ENCODE measurements around the gene OTUD7B. TPM values are rescaled to one million over a fixed set of nuclear protein-coding genes. Genes with fewer than 3 reads are reported as not detected.

The OTUD7B gene
- total and polyA plus RNA-seq, 9 of the 15 experiments (the other 6 are each of a cell fraction or from before 2014, with no cell fraction given) = 0.96 to 18.8 (median 7.4) TPM

- TF ChIP-seq REST (IDR thresholded peaks at IDR 0.05; ENCODE audit: borderline replicate concordance) (peak; percentile 49; the same call in 1 of the 2 replicates), REST (CRISPR knock-in tag; IDR thresholded peaks at IDR 0.05; ENCODE audit: low read depth) (no peak), NFIX (CRISPR knock-in tag; IDR thresholded peaks at IDR 0.05; ENCODE audit: low read depth) (no peak), E2F6 (IDR thresholded peaks at IDR 0.05; ENCODE audit: borderline replicate concordance in 1 of 2, extremely low read depth in 1 of 2, insufficient read depth in 1 of 2, insufficient read length in 1 of 2, low read depth in 1 of 2, low read length in 1 of 2, poor library complexity in 1 of 2, severe bottlenecking in 1 of 2) (no peak), XRCC5 (IDR thresholded peaks at IDR 0.05; ENCODE audit: low read depth, low read length) (no peak), MAX (CRISPR knock-in tag; IDR thresholded peaks at IDR 0.05) (no peak), ZNF274 (IDR thresholded peaks at IDR 0.05; ENCODE audit: borderline replicate concordance, low read depth, low read length) (no peak), CBX2 (IDR thresholded peaks at IDR 0.05; ENCODE audit: insufficient read depth, low read length, poor library complexity, severe bottlenecking) (no peak), POLR2G (IDR thresholded peaks at IDR 0.05; ENCODE audit: low read depth, low read length) (no peak), DEAF1 (CRISPR knock-in tag; IDR thresholded peaks at IDR 0.05) (0 out of 2 replicates have a peak, but pooled peaks have one; percentile 34), PML (IDR thresholded peaks at IDR 0.05; ENCODE audit: low read length) (no peak), CTCF (IDR thresholded peaks at IDR 0.05 in 2 of 3, conservative IDR thresholded peaks at IDR 0.05 in 1 of 3; ENCODE audit: insufficient read depth in 2 of 3, low read depth in 1 of 3, low read length in 3 of 3) (peak; percentile 46 to 70 (median 59)), GTF2E2 (tag; IDR thresholded peaks at IDR 0.05) (no peak), MYNN (IDR thresholded peaks at IDR 0.05) (no peak), MYNN (CRISPR knock-in tag; IDR thresholded peaks at IDR 0.05) (no peak), CBFA2T3 (IDR thresholded peaks at IDR 0.05) (no peak)
These were observed 68.3 kb downstream of the OTUD7B start (continued) for GRCh38 chr1:149942207-149942606.

Data from K562 (cell line).